HepG2 (cell line): ENCODE results near the gene CENPB. TPM values are rescaled to one million over a fixed set of nuclear protein-coding genes. Genes with fewer than 3 reads are reported as not detected.

Experiments
- AHR ChIP-seq: IDR thresholded peaks from 2 replicates; pipeline ENCODE4 v1.6.1; 2018; ENCODE audit warnings: missing genetic modification reagents, missing compliant biosample characterization
- ARID3A ChIP-seq: IDR thresholded peaks from 2 replicates; pipeline ENCODE4 v1.6.1; 2012; ENCODE audit warnings: low read depth, low read length, improper control_type of control experiment
- BRD4 ChIP-seq: sonication (generic); formaldehyde crosslinking; IDR thresholded peaks from 2 replicates; pipeline ENCODE4 v1.4.0; 2020; ENCODE audit warnings: missing genetic modification reagents
- CAMTA2 ChIP-seq: sonication (generic); formaldehyde crosslinking; IDR thresholded peaks from 2 replicates; pipeline ENCODE4 v1.4.0; 2020; ENCODE audit warnings: mild to moderate bottlenecking, missing genetic modification reagents, borderline replicate concordance
- CCDC6 ChIP-seq: sonication (generic); formaldehyde crosslinking; IDR thresholded peaks from 2 replicates; pipeline ENCODE4 v1.8.1; 2022; ENCODE audit warnings: mild to moderate bottlenecking, missing genetic modification reagents, moderate library complexity
- E2F1 ChIP-seq: sonication (generic); formaldehyde crosslinking; IDR thresholded peaks from 2 replicates; pipeline ENCODE4 v1.5.0; 2020; ENCODE audit warnings: missing genetic modification reagents
- GZF1 ChIP-seq: sonication (generic); formaldehyde crosslinking; IDR thresholded peaks from 2 replicates; pipeline ENCODE4 v1.5.1; 2020; ENCODE audit warnings: mild to moderate bottlenecking, missing genetic modification reagents
- MED13 ChIP-seq: sonication (generic); formaldehyde crosslinking; IDR thresholded peaks from 2 replicates; pipeline ENCODE4 v1.5.0; 2020; ENCODE audit warnings: missing genetic modification reagents
- NAIF1 ChIP-seq: sonication (generic); formaldehyde crosslinking; IDR thresholded peaks from 2 replicates; pipeline ENCODE4 v1.5.0; 2020; ENCODE audit warnings: mild to moderate bottlenecking, missing genetic modification reagents, borderline replicate concordance
- PCBP1 ChIP-seq: fragments of 200-400 bp; formaldehyde crosslinking; IDR thresholded peaks from 2 replicates; pipeline ENCODE4 v1.6.1; 2017; ENCODE audit warnings: mild to moderate bottlenecking, low read depth, low read length, borderline replicate concordance
- POLR2AphosphoS5 ChIP-seq: IDR thresholded peaks from 2 replicates; pipeline ENCODE4 v1.6.1; 2012; ENCODE audit warnings: low read depth, low read length
- RBFOX2 ChIP-seq: fragments of 200-400 bp; formaldehyde crosslinking; IDR thresholded peaks from 2 replicates; pipeline ENCODE4 v1.6.1; 2017; ENCODE audit warnings: low read depth, mild to moderate bottlenecking, low read length
- SRSF9 ChIP-seq: fragments of 200-400 bp; formaldehyde crosslinking; IDR thresholded peaks from 2 replicates; pipeline ENCODE4 v1.6.1; 2018; ENCODE audit warnings: borderline replicate concordance, mild to moderate bottlenecking, low read depth, low read length; ENCODE audit not compliant: insufficient read depth, poor library complexity, severe bottlenecking
- ZFYVE20 ChIP-seq: sonication (generic); formaldehyde crosslinking; IDR thresholded peaks from 2 replicates; pipeline ENCODE4 v1.8.0; 2023; ENCODE audit warnings: low read depth, mild to moderate bottlenecking, moderate library complexity, missing genetic modification reagents, borderline replicate concordance
- ZNF225 ChIP-seq: sonication (generic); formaldehyde crosslinking; IDR thresholded peaks from 2 replicates; pipeline ENCODE4 v1.4.0; 2020; ENCODE audit warnings: mild to moderate bottlenecking, missing genetic modification reagents
- ZNF777 ChIP-seq: sonication (generic); formaldehyde crosslinking; IDR thresholded peaks from 2 replicates; pipeline ENCODE4 v1.4.0; 2020; ENCODE audit warnings: missing genetic modification reagents
- ZNF816 ChIP-seq: sonication (generic); formaldehyde crosslinking; IDR thresholded peaks from 2 replicates; pipeline ENCODE4 v1.8.0; 2022; ENCODE audit warnings: missing genetic modification reagents, mild to moderate bottlenecking, borderline replicate concordance
- ZSCAN21 ChIP-seq: sonication (generic); formaldehyde crosslinking; IDR thresholded peaks from 2 replicates; pipeline ENCODE4 v1.8.0; 2022; ENCODE audit warnings: mild to moderate bottlenecking, missing genetic modification reagents, moderate library complexity, borderline replicate concordance
- polyA plus RNA-seq, 8 experiments: library from polyadenylated mRNA; depleted of rRNA in 3 of 8; stranded (reverse) in 7 of 8; unstranded in 1 of 8; fragments of >200 nt; fragmentation: Illumina TruSeq in 4 of 8; extraction: Trizol in 4 of 8; gene quantifications; 2 replicates each; pipeline versions ENCODE4 v1.2.1 to v1.2.3, GENCODE V29; 2011 to 2016; ENCODE audit warnings: low read depth in 4 of 8, missing spikeins in 1 of 8, mixed read lengths in 1 of 8; ENCODE audit not compliant: insufficient read depth in 1 of 8
- total RNA-seq, 5 experiments: library from RNA; depleted of rRNA; stranded (reverse); fragments of >200 nt; fragmentation: Illumina TruSeq; extraction: Trizol; gene quantifications; 2 replicates each; pipeline ENCODE4 v1.2.3, GENCODE V29; 2016; ENCODE audit warnings: low read depth in 1 of 5
- TF ChIP-seq, protein P1 (sequence below): sonication (generic); formaldehyde crosslinking; IDR thresholded peaks from 2 replicates; pipeline ENCODE4 v1.5.1; 2020; ENCODE audit warnings: mild to moderate bottlenecking, missing genetic modification reagents
- TF ChIP-seq, protein P2 (sequence below): sonication (generic); formaldehyde crosslinking; IDR thresholded peaks from 2 replicates; pipeline ENCODE4 v1.4.0; 2020; ENCODE audit warnings: low read depth, mild to moderate bottlenecking, missing genetic modification reagents
- TF ChIP-seq, protein P3 (sequence below): sonication (generic); formaldehyde crosslinking; IDR thresholded peaks from 2 replicates; pipeline ENCODE4 v1.9.0; 2021; ENCODE audit warnings: missing genetic modification reagents, borderline replicate concordance

Gene CENPB
- total and polyA plus RNA-seq, 2 of the 13 experiments (the other 11 are each of a cell fraction or from before 2014, with no cell fraction given) = 10.4 to 54.5 TPM

GRCh38 chr20:3786126-3786484 lies 435 bp downstream of the CENPB start (continued):
- TF ChIP-seq, protein P1, sequence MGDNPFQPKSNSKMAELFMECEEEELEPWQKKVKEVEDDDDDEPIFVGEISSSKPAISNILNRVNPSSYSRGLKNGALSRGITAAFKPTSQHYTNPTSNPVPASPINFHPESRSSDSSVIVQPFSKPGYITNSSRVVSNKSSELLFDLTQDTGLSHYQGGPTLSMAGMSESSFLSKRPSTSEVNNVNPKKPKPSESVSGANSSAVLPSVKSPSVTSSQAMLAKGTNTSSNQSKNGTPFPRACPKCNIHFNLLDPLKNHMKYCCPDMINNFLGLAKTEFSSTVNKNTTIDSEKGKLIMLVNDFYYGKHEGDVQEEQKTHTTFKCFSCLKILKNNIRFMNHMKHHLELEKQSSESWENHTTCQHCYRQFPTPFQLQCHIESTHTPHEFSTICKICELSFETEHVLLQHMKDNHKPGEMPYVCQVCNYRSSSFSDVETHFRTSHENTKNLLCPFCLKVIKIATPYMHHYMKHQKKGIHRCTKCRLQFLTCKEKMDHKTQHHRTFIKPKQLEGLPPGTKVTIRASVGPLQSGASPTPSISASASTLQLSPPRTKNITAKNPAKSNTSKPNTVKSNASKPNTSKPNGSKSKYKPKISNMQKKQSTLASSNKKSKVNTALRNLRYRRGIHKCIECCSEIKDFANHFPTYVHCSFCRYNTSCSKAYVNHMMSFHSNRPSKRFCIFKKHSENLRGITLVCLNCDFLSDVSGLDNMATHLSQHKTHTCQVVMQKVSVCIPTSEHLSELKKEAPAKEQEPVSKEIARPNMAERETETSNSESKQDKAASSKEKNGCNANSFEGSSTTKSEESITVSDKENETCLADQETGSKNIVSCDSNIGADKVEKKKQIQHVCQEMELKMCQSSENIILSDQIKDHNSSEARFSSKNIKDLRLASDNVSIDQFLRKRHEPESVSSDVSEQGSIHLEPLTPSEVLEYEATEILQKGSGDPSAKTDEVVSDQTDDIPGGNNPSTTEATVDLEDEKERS (CRISPR knock-in tag) = no peak
- peak; percentile 92 for TF ChIP-seq ZNF225
- peak; percentile 60; the same call in 1 of the 2 replicates for TF ChIP-seq AHR
- TF ChIP-seq E2F1 = no peak
- no peak for TF ChIP-seq ARID3A
- TF ChIP-seq GZF1 (CRISPR knock-in tag) = no peak
- no peak for TF ChIP-seq NAIF1 (CRISPR knock-in tag)
- TF ChIP-seq PCBP1 = no peak
- TF ChIP-seq POLR2AphosphoS5 = no peak; the same call in 1 of the 2 replicates
- no peak for TF ChIP-seq SRSF9
- TF ChIP-seq, protein P2, sequence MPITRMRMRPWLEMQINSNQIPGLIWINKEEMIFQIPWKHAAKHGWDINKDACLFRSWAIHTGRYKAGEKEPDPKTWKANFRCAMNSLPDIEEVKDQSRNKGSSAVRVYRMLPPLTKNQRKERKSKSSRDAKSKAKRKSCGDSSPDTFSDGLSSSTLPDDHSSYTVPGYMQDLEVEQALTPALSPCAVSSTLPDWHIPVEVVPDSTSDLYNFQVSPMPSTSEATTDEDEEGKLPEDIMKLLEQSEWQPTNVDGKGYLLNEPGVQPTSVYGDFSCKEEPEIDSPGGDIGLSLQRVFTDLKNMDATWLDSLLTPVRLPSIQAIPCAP (CRISPR knock-in tag) = 0 out of 2 replicates have a peak, but pooled peaks have one; percentile 22
- peak; percentile 74 for TF ChIP-seq RBFOX2
- peak; percentile 16; the same call in 1 of the 2 replicates for TF ChIP-seq ZSCAN21
- TF ChIP-seq BRD4 (CRISPR knock-in tag) = no peak; the same call in 1 of the 2 replicates
- TF ChIP-seq ZNF777 (CRISPR knock-in tag) = no peak; the same call in 1 of the 2 replicates
- TF ChIP-seq, protein P3, sequence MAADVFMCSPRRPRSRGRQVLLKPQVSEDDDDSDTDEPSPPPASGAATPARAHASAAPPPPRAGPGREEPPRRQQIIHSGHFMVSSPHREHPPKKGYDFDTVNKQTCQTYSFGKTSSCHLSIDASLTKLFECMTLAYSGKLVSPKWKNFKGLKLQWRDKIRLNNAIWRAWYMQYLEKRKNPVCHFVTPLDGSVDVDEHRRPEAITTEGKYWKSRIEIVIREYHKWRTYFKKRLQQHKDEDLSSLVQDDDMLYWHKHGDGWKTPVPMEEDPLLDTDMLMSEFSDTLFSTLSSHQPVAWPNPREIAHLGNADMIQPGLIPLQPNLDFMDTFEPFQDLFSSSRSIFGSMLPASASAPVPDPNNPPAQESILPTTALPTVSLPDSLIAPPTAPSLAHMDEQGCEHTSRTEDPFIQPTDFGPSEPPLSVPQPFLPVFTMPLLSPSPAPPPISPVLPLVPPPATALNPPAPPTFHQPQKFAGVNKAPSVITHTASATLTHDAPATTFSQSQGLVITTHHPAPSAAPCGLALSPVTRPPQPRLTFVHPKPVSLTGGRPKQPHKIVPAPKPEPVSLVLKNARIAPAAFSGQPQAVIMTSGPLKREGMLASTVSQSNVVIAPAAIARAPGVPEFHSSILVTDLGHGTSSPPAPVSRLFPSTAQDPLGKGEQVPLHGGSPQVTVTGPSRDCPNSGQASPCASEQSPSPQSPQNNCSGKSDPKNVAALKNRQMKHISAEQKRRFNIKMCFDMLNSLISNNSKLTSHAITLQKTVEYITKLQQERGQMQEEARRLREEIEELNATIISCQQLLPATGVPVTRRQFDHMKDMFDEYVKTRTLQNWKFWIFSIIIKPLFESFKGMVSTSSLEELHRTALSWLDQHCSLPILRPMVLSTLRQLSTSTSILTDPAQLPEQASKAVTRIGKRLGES (CRISPR knock-in tag) = no peak
- TF ChIP-seq CAMTA2 (CRISPR knock-in tag) = no peak
- TF ChIP-seq CCDC6 (CRISPR knock-in tag) = no peak
- TF ChIP-seq MED13 (CRISPR knock-in tag) = no peak
- no peak for TF ChIP-seq ZNF816 (CRISPR knock-in tag)
- TF ChIP-seq ZFYVE20 (CRISPR knock-in tag) = no peak
